NCI-H226 (cell line): ENCODE measurements around the gene GLRA1.
"Not testable (repeated sequence)": the region's sequence is repeated elsewhere in the genome, so short reads cannot be mapped to it uniquely, and the experiment has no call there.

Source experiments
- DNase-seq: peaks from one replicate; pipeline ENCODE4 v3.0.0-alpha.2; 2015

Gene GLRA1

GRCh38 chr5:151880324-151880723, 44.3 kb downstream of the GLRA1 start:
- no peak for DNase-seq

GRCh38 chr5:151873701-151874100, 51.0 kb downstream of the GLRA1 start:
- no peak for DNase-seq

- DNase-seq, result no peak
These were observed 52.0 kb downstream of the GLRA1 start for GRCh38 chr5:151872701-151873100.

DNA sequence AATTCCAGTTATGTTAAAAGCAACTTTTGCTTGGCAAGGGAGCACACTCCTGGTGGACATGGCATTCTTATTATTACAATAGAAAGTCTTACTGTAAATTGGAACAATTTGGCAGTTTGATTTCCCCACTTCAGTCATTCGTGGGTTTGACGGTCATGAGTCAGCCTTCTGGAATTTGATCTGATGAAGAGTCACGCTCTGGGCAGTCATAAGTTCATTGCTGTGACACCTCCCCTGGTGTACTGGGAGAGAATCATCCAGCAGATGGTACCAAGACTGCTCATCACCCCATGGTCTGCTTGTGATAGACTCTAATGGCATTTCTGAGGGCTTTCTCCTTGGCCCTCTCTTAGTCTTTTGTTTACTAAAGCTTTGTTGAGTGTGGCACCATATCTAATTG, 53.8 kb downstream of the GLRA1 start:
- peak; percentile 82 for DNase-seq

DNA sequence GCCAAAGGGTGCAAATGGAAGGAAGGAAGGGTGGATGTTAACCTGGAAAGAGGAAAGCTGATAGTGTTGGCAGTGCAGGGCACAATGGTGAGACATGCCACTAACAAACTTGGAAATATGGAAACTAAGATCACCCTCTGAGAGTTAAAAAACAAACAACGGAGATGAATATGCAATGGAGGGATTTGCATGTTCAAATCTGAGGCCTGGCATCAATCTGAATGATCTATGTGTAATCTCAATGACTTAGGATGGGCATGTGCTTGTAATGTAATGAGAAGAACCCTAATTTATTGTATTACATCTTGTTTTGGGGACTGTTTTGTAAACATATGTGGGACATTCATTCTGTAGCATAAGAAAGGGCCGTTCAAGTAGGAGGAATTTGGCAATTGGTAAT, 54.4 kb downstream of the GLRA1 start:
- DNase-seq, result no peak

DNA sequence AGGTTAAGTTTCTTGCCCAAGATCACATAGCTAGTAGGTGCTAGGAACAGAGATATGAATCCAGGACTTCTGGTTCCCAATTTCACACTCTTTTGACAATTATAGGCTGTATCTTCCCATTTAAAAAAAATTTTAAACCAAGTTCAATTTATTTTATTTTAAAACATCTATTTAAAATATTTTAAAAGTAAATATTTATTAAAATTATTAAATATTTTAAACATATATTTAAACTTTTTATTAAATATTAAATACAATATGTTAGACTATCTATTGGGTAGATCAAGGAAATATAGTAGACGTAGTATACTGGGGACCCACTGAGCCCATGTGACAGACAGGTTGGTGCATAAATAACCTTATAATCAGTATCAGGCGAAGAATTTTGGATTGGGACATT, 54.8 kb downstream of the GLRA1 start:
- DNase-seq, result no peak

DNA sequence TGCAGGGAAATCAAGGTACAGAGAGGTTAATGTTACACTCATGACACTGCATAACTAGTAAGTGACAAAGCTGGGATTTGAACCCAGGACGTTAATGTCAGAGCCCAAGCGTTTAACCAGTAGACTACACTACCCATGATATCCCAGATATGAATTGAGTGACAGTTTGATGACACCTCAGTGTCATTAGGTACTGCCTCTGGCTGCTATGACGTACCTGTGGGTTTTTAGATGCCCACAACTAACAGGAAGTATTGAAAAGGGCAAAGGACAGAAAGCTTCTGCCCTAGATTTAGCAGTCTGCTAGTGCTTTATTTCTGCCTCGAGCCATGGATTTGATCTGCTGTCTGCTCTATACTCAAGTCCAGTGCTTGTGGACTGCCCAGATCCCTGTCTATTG, 56.2 kb downstream of the GLRA1 start:
- DNase-seq, result no peak

GRCh38 chr5:151864061-151864748, 60.4 kb downstream of the GLRA1 start:
- DNase-seq, result no peak

GRCh38 chr5:151863566-151863965, 61.1 kb downstream of the GLRA1 start:
- no peak for DNase-seq

- DNase-seq, result no peak
These were observed 61.7 kb downstream of the GLRA1 start for GRCh38 chr5:151862811-151863472.

DNA sequence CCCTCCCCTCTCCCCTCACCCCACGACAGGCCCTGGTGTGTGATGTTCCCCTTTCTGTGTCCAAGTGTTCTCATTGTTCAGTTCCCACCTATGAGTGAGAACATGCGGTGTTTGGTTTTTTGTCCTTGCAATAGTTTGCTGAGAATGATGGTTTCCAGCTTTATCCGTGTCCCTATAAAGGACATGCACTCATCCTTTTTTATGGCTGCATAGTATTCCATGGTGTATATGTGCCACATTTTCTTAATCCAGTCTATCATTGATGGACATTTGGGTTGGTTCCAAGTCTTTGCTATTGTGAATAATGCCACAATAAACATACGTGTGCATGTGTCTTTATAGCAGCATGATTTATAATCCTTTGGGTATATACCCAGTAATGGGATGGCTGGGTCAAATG, 63.8 kb downstream of the GLRA1 start:
- not testable (repeated sequence) for DNase-seq

- DNase-seq, result no peak
These were observed 67.8 kb downstream of the GLRA1 start for GRCh38 chr5:151856861-151857260.

DNA sequence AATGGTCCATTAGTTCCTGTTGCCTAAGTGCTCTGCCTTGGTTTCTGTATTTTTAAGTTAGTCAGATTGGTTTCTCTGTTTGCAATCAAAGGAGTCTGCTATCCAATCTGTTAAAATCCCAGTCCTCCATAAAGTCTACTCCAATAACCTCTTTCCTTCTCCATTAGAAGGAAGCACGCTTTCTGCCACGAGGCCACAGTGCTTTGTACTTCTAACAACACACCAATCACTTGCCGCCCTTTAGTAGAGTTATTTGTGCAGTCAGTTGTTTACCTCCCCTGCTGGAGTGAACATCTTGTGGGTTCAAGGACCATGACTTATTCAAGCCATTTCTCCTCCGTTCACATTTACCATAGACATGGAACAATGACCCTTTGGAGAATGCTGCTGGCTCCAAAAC, 69.0 kb downstream of the GLRA1 start:
- DNase-seq, result no peak

DNA sequence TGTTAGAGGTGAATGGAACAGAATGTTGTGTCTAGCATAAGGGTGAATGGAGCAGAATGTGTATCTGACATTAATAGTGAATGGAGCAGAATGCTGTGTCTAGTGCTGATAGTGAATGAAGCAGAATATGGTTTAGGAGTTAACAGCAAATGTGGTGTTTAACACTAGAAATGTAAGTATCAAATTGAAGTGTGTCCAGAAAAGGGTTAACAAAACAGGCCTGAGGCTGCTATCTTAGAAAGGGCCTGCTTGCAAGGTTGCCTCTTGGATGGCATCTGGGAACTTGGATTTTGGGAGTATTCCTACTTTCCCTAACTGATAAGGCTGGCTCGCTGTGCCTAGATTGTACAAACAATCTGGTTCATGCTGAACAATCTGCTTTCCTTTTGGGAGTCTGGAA, 76.8 kb downstream of the GLRA1 start:
- no peak for DNase-seq

GRCh38 chr5:151846765-151847164, 77.9 kb downstream of the GLRA1 start:
- DNase-seq, result no peak

- DNase-seq, result not testable (repeated sequence)
These were observed 91.8 kb downstream of the GLRA1 start for GRCh38 chr5:151832843-151833242.

- DNase-seq, result no peak
These were observed 95.3 kb downstream of the GLRA1 start for GRCh38 chr5:151829370-151829769.

DNA sequence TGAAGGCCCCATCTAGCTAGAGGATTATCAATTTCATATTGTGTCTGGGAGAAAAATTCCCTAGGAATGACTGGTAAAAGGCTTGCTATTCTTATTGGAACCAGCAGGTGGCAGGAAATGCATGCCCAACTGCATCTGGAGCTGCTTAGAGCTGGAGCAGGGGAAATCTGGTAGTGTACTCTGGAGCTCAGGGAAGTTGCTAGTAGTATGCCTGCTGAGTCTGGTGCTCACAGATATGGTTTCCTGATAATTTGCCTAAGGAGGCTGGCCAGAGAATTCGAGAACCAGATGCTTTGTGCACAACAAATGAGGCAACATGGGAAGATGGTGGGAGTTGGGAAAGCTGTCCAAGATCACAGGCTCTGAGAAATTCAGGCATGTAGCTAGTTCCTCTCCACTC, 99.2 kb downstream of the GLRA1 start:
- peak; percentile 24 for DNase-seq

DNA sequence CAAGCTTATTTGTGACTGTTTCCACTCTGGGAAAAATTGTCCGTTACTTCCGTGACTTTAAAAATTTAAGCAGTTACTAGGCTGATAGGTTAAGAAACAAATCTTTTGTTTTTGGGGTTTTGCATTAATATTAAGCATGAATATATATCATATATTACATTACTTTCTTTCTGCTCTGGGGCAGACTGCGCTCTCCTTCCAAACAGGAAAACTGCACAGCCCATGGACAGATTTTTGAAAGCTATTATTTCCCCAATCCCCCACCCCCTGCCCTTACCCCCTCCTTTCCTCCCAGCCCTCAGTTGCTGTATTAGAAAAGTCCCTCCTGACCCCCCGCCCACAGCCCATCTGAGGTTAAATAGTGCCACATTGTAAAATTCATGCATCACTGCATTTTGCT, 102.5 kb downstream of the GLRA1 start:
- DNase-seq, result no peak

- DNase-seq, result no peak
These were observed 103.7 kb downstream of the GLRA1 start for GRCh38 chr5:151820903-151821302.

- DNase-seq, result no peak
These were observed 104.4 kb downstream of the GLRA1 start for GRCh38 chr5:151820271-151820670.

- DNase-seq, result no peak
These were observed 104.8 kb downstream of the GLRA1 start for GRCh38 chr5:151819830-151820229.

DNA sequence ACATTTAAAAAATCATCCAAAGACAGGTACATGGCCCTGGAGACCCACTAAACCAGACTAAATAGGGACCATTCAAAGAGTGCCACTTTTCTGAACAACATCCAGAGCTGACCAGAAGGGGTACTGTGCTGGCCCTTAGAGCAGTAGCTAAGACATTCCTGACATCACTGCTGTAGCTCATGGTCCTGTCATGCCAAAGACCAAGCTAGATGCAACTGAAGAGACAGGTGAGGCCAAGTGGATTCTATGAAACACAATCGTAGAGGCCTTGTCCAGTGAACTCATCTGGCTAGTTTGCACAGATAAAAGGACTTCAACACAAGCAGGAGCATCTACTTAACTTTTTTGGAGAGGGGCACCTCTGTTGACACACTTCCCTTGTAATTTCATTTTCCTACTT, 109.6 kb downstream of the GLRA1 start:
- DNase-seq, result no peak

- no peak for DNase-seq
These were observed 111.8 kb downstream of the GLRA1 start for GRCh38 chr5:151812757-151813309.
